GM13976 (cell line): Measurements from ENCODE around the gene SGMS2.

ENCODE experiments used
- DNase-seq: peaks from one replicate; pipeline ENCODE4 v3.0.0; 2012; ENCODE audit warnings: low spot score
- CTCF ChIP-seq: IDR thresholded peaks from 2 replicates; pipeline ENCODE4 v1.5.1; 2012; ENCODE audit warnings: borderline replicate concordance, mild to moderate bottlenecking; ENCODE audit not compliant: insufficient read depth; ENCODE audit errors: extremely low read depth, missing control alignments, control extremely low read depth
- in situ Hi-C: fragments of 300-500 bp; cut with MboI; formaldehyde crosslinking; loops from one replicate; pipeline ENCODE4 v1.12.0; 2022; ENCODE audit warnings: low sequenced_read_pairs, mixed read lengths, inconsistent platforms; ENCODE audit not compliant: unreplicated experiment

The SGMS2 gene

GRCh38 chr4:107858158-107858742 lies 33.5 kb downstream of the SGMS2 start:
- DNase-seq = no peak
- in situ Hi-C loops = no loop called here
- TF ChIP-seq CTCF = no peak

GRCh38 chr4:107862658-107863057 lies 37.9 kb downstream of the SGMS2 start:
- no peak for TF ChIP-seq CTCF
- in situ Hi-C loops = no loop called here
- no peak for DNase-seq

GRCh38 chr4:107863416-107863815 lies 38.7 kb downstream of the SGMS2 start:
- no peak for DNase-seq
- no peak for TF ChIP-seq CTCF
- in situ Hi-C loops = no loop called here

GRCh38 chr4:107863850-107864371 lies 39.2 kb downstream of the SGMS2 start:
- TF ChIP-seq CTCF = no peak
- in situ Hi-C loops = no loop called here
- no peak for DNase-seq

GRCh38 chr4:107866726-107867125 lies 42.0 kb downstream of the SGMS2 start:
- no peak for DNase-seq
- in situ Hi-C loops = no loop called here
- no peak for TF ChIP-seq CTCF

- in situ Hi-C loops = no loop called here
- no peak for DNase-seq
- no peak for TF ChIP-seq CTCF
Measured at GRCh38 chr4:107870236-107870635, 45.5 kb downstream of the SGMS2 start.
